NCI-H2029 (cell line): ENCODE measurements around the gene OPN3.

ENCODE experiments used
- DNase-seq: peaks from one replicate; lab custom pipeline; 2025; lab: John Stamatoyannopoulos, UW

OPN3 gene

DNA sequence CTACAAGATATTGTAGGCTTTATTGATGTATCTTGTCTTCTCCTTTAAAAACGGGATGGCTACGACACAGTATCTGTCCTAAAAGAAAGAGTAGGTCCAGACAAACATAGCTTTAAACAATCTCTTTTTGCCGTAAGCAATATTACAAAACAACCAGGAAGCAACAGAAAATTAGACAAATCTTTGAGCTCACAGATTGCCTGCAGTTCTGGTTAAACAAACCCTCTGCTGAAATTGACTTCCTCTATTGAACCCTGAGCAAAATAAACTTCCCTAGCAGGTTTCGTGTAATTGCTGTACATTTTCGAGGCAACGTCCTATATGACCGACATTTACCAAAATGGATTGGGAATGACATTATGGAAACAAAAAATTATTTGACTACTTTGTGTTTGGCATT is 50.6 kb downstream of the OPN3 start:
- DNase-seq = no peak

DNA sequence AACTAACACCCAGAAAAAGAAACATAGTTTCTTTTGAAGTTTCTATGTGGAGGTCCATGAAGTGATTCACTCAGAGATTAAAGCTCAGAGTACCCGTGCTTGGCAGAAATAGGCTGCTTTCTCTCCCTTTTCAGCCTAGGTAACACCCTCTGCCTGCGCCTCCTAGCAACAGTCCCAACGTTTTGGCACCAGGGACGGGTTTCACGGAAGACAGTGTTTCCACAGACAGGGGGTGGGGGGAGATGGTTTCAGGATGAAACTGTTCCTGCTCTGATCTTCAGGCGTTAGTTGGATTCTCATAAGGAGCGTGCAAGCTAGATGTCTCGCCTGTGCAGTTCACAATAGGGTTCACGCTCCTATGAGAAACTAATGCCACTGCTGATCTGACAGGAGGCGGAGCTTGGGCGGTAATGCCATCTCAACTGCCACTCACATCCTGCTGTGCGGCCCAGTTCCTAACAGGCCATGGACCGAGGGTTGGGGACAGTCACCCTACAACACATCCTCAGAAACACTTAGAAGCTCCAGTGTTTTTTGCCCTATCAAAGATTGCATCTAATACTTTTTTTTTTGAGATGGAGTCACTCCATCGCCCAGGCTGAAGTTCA is 53.2 kb downstream of the OPN3 start:
- DNase-seq = no peak

DNA sequence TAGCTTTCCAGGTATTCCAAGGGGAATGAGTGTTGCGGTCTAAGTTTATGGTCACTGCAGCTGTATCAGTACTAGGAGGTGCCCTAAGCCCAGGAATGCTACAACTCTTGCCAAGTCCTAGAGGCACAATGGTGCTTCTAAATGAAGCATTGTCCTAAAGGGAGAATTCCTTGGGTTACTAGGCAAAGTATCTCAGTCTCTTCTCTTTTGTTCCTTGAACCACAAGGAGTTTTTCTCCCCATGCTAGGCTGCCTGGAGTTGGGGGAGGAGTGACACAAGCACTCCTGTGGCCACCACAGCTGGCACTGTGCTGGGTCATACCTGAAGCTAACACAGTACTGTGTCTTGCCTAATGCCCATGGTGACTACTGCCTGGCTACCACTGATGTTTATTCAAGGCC is 57.2 kb downstream of the OPN3 start:
- DNase-seq = no peak

DNA sequence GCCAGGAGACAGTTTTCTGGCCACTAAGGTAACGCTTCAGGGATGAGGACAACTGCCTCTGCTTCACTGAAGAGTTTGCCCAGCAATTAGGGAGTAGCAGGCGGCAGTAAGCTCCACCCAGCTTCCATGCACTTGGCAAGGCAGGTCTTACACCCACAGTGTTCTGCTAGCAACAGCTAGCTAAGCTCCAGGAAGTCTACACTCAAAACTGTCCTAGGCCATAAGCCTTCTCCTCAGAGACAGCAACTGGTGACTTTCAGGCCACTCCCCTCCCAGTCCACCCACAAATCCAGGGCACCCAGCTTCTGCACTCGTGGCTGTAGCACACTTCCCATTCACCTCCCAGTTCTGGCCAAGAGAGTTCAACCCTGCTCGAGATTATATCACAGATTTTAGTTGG is 60.7 kb downstream of the OPN3 start:
- DNase-seq = no peak

DNA sequence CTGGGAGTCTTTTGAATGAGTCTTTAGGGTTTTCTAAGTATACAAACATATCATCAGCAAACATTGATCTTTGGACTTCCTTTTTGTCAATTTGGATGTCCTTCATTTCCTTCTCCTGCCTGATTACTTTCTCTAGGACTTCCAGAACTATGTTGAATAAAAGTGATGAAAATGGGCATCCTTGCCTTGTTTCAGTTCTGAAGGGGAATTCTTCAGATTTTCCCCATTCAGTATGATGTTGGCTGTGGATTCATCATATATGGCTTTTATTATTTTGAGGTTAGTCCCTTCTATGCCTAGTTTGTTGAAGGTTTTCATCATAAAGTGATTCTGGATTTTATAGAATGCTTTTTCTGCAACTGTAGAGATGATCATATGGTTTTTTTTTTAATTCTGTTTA is 66.0 kb downstream of the OPN3 start:
- DNase-seq = no peak

DNA sequence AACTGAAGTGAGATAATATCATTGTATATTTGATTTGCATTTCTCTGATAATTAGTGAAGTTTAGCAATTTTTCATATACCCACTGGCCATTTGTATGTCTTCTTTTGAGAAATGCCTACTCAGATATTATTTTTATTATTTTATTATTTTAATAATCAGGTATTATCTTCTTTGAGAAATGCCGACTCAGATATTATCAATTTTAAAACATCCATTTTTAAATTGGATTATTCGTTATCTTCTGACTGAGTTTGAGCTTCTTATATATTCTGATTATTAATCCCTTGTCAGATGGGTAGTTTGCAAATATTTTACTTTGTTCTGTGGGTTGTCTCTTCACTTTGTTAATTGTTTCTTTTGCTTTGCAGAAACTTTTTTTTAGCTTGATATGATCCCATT is 70.3 kb downstream of the OPN3 start:
- no peak for DNase-seq

DNA sequence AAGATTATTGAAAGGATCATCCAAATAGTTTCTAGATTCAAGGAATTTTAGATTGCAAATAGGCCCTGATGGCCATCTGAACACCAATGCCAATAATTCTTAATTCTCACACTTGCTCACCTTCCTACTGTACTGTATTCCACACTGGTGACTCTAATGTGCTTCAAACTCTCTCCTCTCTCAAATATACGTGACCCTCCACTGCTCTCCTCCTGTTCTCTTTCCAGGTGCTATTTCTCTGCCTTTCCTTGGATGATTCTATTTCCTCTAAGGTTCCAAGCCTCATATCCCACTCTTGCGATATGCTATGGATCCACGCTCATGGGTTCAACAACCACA is 79.4 kb downstream of the OPN3 start:
- no peak for DNase-seq

DNA sequence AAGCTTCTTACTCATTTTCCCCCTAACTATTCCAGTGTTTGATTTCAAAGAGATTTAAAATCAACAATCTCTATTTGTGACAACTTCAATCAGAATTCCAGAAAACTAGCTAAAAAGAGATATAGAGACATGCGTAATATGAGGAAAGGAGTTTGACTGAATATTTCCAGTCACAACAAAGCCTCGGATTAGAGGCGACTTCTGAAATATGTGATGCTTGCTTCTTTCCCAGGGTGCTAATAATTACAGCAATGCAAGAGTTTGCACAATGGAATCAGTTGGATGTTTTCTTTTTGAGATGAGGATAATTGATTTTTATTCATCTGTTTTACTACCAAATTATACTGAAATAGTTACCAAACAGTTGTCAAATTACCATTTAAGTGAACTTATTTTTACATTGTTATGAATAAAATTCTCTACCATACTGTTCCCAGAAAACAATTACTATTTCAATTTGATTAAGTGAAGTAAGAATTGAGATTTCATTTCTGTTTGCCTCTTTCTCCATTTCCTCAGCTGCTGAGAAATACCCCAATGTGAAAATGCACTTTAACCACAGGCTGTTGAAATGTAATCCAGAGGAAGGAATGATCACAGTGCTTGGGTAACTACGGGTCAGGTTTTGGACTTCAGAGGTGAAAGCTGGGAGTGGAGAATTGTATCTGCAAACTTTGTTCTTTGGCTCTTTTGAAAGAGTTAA is 79.9 kb downstream of the OPN3 start:
- DNase-seq = no peak

DNA sequence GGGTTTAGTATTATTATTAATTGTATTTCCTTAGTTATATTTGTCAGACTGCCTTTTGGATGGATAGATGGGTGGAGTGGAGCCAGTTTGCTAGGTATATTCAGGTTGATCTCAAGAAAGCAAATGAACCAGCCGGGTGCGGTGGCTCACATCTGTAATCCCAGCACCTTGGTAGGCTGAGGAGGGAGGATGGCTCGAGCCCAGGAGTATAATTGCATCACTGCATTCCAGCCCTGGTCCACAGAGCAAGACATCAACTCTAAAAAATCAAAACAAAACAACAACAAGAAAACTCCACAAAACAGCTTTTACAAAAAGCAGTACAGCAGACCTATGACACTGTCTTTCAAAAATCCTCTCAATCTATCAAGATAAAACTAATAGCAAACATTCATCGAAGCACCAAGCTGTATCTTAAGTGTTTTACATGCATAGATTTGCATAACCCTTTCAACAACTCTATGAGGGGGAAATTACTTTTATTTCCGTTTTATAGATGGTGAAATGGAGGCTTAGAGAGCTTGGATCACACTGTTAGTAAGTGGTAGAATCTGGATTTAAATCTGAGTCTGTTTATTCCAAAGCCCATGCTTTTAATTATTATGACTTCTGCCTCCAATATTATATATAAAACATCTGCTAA is 82.5 kb downstream of the OPN3 start:
- DNase-seq = no peak

DNA sequence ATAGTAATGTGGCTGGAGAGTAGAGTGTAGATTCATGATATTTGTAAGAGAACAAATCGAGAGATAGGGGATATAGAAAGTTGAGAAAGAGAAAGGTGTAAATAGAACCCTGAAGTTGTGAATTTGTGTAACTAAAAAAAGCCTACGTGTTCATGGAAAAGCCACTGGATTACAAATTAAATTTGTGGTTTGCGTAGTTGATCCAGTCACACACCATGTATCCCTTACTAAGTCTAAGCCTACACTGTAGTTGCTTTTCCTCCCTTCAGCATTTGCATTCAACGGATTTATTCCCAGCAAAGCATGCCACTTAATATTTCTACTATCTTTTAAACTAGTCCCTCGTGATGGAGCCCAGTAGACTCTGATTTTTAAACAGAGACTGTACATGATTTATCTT is 83.1 kb downstream of the OPN3 start:
- no peak for DNase-seq

DNA sequence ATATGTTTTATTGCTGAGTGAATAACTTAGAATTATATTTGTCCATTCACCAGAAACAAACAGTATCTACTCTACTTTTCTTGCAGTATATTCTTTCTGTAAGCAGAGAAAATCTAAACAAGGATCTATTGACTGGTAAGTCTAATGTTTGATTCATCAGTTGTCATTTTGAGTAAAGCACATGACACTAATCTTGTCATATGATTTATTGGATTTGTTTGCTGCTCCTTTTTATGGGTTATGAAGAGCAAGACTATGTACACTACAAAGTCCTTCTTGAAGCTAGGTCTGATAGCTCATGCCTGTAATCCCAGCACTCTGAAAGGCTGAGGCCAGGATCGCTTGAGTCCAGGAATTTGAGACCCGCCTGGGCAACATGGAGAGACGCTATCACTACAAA is 84.6 kb downstream of the OPN3 start:
- no peak for DNase-seq

DNA sequence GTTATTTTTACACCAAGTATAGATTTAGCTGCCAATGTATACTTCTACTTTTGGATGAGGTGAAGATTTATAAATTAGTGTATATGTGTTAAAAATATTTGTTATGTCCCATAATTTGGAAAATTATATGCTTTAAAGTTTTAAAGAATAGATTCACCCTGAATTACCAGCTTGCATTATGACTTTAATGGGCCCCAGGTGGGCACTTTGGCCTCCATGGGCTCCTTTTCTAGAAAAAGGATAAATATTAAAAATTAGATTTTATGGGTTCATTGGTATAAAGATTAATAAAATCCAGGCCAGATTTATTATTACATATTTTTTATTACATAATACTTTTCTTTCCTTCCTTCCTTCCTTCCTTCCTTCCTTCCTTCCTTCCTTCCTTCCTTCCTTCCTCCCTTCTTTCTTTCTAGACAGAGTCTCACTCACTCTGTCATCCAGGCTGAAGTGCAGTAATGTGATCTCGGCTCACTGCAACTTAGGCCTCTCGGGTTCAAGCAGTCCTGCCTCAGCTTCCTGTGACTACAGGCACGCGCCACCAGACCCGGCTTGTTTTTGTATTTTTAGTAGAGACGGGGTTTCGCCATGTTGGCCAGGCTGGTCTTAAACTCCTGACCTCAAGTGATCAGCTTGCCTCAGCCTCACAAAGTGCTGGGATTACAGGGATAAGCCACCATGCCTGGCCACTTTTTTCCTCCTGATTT is 86.1 kb downstream of the OPN3 start:
- no peak for DNase-seq

DNA sequence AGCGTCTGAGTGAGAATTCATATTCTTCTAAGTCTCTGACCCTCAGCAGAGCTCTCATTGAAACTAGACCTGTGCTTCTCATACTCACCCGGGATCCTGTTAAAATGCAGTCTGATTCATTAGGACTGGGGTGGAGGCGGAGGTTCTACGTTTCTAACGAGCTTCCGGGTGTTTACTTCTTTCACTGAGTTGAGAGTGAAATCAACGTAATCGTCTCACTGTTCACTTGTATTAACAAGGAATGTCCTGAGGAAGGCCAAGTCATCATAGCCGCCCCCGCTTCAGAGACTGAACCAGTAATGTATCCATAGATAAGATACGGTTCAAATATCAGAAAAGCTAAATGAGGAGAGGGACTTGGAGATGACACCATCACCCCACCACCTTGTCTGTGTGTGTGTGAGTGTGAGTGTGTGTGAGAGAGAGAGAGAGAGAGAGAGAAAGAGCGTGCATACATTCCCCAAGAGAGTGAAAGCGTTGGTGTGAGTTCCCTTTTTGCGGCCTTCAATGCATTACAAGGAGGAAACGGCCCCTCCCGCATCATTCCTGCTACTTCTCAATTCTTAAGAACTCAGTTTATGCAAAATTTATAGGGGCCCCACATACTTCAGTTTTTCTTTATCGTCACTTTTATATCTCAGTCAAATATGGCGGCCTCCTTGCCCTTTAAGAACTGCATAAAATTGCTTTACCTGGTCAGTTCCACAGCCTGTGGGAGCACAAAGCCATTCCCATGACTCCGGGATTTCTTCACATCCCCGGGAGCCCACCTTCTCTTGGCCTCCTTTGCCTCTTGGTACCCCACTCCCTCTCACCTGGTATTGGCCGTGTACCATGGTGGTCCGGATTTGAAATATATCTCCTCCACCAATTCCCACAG is 88.2 kb downstream of the OPN3 start:
- DNase-seq = no peak

DNA sequence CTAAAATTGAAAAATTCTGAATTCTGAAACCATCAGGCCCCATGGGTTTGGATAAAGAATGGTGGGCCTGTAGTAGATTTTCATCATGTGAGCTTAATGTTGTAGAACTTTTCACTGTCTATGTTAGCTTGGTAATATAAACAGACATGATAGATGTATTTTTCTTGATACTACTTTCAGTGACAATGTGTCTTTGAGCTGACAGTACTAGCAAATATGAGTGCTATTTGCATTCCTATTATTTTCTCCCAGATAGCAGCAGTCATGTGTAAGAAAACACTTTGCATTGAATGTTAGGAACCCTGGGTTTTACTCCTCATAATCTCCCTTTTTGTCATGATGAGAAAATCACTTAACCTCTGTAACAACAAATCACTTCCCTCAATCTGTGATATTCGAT is 89.9 kb downstream of the OPN3 start:
- no peak for DNase-seq

DNA sequence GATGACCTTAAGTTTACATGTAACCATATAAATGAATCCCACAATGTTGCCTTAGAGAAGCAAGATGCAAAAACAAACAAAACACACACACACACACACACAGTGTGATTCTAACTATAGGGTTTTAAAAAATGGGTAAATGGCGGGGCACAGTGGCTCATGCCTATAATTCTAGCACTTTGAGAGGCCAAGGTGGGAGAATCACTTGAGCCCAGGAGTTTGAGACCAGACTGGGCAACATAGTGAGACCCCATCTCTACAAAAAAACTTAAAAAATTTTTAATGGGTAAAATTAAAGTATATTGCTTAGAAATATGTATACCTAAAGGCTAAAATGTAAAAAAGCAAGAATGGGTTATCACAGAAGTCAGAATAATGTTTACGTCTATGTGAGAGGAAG is 92.2 kb downstream of the OPN3 start:
- no peak for DNase-seq
